Left lung (tissue), 10 donors: ENCODE measurements around the gene ANAPC7. TPM values are rescaled to one million over a fixed set of nuclear protein-coding genes. Genes with fewer than 3 reads are reported as not detected.

ENCODE experiments used
- ATAC-seq: fragments of 200-7000 bp; cut with Tn5 transposase; one replicate; pipeline ENCODE4 v1.9.1; 2020; ENCODE audit warnings: moderate library complexity
- DNase-seq, 4 donors: peaks; one replicate each; pipeline ENCODE4 v3.0.0-alpha.2; 2013 to 2020
- H3K27ac ChIP-seq, 2 donors: fragments of 200-600 bp; sonication (generic) in 1 of 2; one replicate each; pipeline versions ENCODE4 v1.5.0 to v1.8.0; 2020 to 2021
- H3K27me3 ChIP-seq, 2 donors: fragments of 200-600 bp; sonication (generic) in 1 of 2; one replicate each; pipeline versions ENCODE4 v1.5.0 to v1.8.0; 2020 to 2021
- H3K36me3 ChIP-seq, 2 donors: fragments of 200-600 bp; sonication (generic) in 1 of 2; one replicate each; pipeline versions ENCODE4 v1.5.0 to v1.8.0; 2020 to 2021
- H3K4me1 ChIP-seq, 2 donors: fragments of 200-600 bp; one replicate each; pipeline ENCODE4 v1.8.0; 2021
- H3K4me3 ChIP-seq, 2 donors: fragments of 200-600 bp; sonication (generic) in 1 of 2; one replicate each; pipeline versions ENCODE4 v1.5.0 to v1.8.0; 2020 to 2021; ENCODE audit warnings: mild to moderate bottlenecking in 1 of 2
- H3K9me3 ChIP-seq, 2 donors: fragments of 200-600 bp; sonication (generic) in 1 of 2; one replicate each; pipeline versions ENCODE4 v1.5.0 to v1.8.0; 2020 to 2021
- CTCF ChIP-seq, 2 donors: fragments of 200-600 bp; sonication (generic) in 1 of 2; IDR thresholded peaks; one replicate each; pipeline versions ENCODE4 v1.5.0 to v1.8.0; 2021; ENCODE audit warnings: antibody characterized with exemption in 2 of 2
- intact Hi-C, 2 donors: fragments of 100-400 bp; cut with DNase I; formaldehyde crosslinking; loops; one replicate each; pipeline versions ENCODE4 v1.11.2 to v1.14.2; 2022
- polyA plus RNA-seq, 6 donors: library from polyadenylated mRNA; unstranded; fragments of 120-200 nt; gene quantifications; one replicate each; pipeline ENCODE4 v1.2.1, GENCODE V29; 2013; ENCODE audit not compliant: insufficient read length in 6 of 6
- total RNA-seq, 2 donors: library from RNA; stranded (reverse); fragmentation: NEBNext Ultra II Directional; extraction: Animal tissue kit (Norgen Biotek cat#: 25700); gene quantifications; one replicate each; pipeline ENCODE4 v1.2.1, GENCODE V29; 2021
- donor health status: DM: no; HTN: yes; CAD: no.
- donor health status: DM: no; HTN: no; CAD: no.

Gene ANAPC7
- total and polyA plus RNA-seq, 8 donors, result 48.6 to 94.6 (median 84.2) TPM

- DNase-seq (no peak), ATAC-seq (no peak)
- H3K36me3 ChIP-seq, result peaks cover 0 to 91% of the 10 kb centered on the region in 2 donors
- intact Hi-C loops, result no loop called here
- H3K4me3 ChIP-seq, result no peak overlapping the region
- H3K4me1 ChIP-seq, result peaks cover 6 to 8% of the 10 kb centered on the region in 2 donors
- no peaks in the 10 kb centered on the region for H3K9me3 ChIP-seq
- H3K27ac ChIP-seq, result no peak overlapping the region
- no peaks in the 10 kb centered on the region for H3K27me3 ChIP-seq
- no peak for TF ChIP-seq CTCF (IDR thresholded peaks at IDR 0.05)
Measured at GRCh38 chr12:110373962-110374611, 29.4 kb downstream of the ANAPC7 start.

GRCh38 chr12:110373425-110373824 is 30.1 kb downstream of the ANAPC7 start:
- Histone ChIP-seq H3K27ac (no peak overlapping the region), H3K27me3 (no peaks in the 10 kb centered on the region), H3K4me3 (no peak overlapping the region), H3K9me3 (no peaks in the 10 kb centered on the region), H3K36me3 (peaks cover 0 to 85% of the 10 kb centered on the region in 2 donors), H3K4me1 (peaks cover 6 to 8% of the 10 kb centered on the region in 2 donors)
- ATAC-seq (no peak), DNase-seq (no peak)
- no peak for TF ChIP-seq CTCF (IDR thresholded peaks at IDR 0.05)
- intact Hi-C loops, result no loop called here

- DNase-seq, result peak in 1 of 4 donors; percentile 30
- no peak for ATAC-seq
- intact Hi-C loops, result no loop called here
- Histone ChIP-seq H3K4me1 (peaks cover 6 to 8% of the 10 kb centered on the region in 2 donors), H3K36me3 (peaks cover 0 to 81% of the 10 kb centered on the region in 2 donors), H3K27ac (no peak overlapping the region), H3K9me3 (no peaks in the 10 kb centered on the region), H3K4me3 (no peak overlapping the region), H3K27me3 (no peaks in the 10 kb centered on the region)
- no peak for TF ChIP-seq CTCF (IDR thresholded peaks at IDR 0.05)
Measured at GRCh38 chr12:110373025-110373424, 30.5 kb downstream of the ANAPC7 start.

- Histone ChIP-seq H3K4me3 (no peak overlapping the region), H3K27ac (peak overlapping the region in 1 of 2 donors; percentile 53), H3K4me1 (peaks cover 6 to 8% of the 10 kb centered on the region in 2 donors), H3K9me3 (no peaks in the 10 kb centered on the region), H3K27me3 (no peaks in the 10 kb centered on the region), H3K36me3 (peaks cover 0 to 71% of the 10 kb centered on the region in 2 donors)
- ATAC-seq (no peak), DNase-seq (no peak)
- intact Hi-C loops, result no loop called here
- no peak for TF ChIP-seq CTCF (IDR thresholded peaks at IDR 0.05)
Measured at GRCh38 chr12:110372056-110372425, 31.5 kb downstream of the ANAPC7 start.

GRCh38 chr12:110371408-110372055 is 32.0 kb downstream of the ANAPC7 start:
- peak in 3 of 4 donors; percentile 77 to 88 (median 80) for DNase-seq
- Histone ChIP-seq H3K27ac (peak overlapping the region in 1 of 2 donors; percentile 53), H3K27me3 (no peaks in the 10 kb centered on the region), H3K36me3 (peaks cover 0 to 66% of the 10 kb centered on the region in 2 donors), H3K4me3 (no peak overlapping the region), H3K4me1 (peaks cover 6 to 8% of the 10 kb centered on the region in 2 donors), H3K9me3 (no peaks in the 10 kb centered on the region)
- no peak for TF ChIP-seq CTCF (IDR thresholded peaks at IDR 0.05)
- ATAC-seq, result peak; percentile 94
- intact Hi-C loops, result no loop called here
